Neural cell (in vitro differentiated cells): ENCODE data around the gene ACP7. TPM values are rescaled to one million over a fixed set of nuclear protein-coding genes. Genes with fewer than 3 reads are reported as not detected.

Experiments
- H2AFZ ChIP-seq: fragments of 200-600, 300-800 bp; sonication (generic), shearing (Covaris generic); 2 replicates; pipeline ENCODE4 v1.6.0; 2014; ENCODE audit warnings: low read depth, mild to moderate bottlenecking, antibody characterized with exemption, low read length, moderate library complexity
- H3F3A ChIP-seq: fragments of 200-600 bp; shearing (Covaris generic); 2 replicates; pipeline ENCODE4 v1.6.1; 2016; ENCODE audit warnings: mild to moderate bottlenecking, moderate library complexity, mixed read lengths, antibody characterized with exemption, low read length; ENCODE audit not compliant: insufficient read depth, poor library complexity, severe bottlenecking
- H3K27ac ChIP-seq: fragments of 200-600, 300-800 bp; sonication (generic), shearing (Covaris generic); 2 replicates; pipeline ENCODE4 v1.5.1; 2014; ENCODE audit warnings: mild to moderate bottlenecking, low read length, moderate library complexity
- H3K27me3 ChIP-seq: fragments of 300-800, 200-600 bp; sonication (generic), shearing (Covaris generic); 2 replicates; pipeline ENCODE4 v1.6.0; 2014; ENCODE audit warnings: mild to moderate bottlenecking, low read depth, low read length, moderate library complexity; ENCODE audit not compliant: insufficient read depth
- H3K36me3 ChIP-seq: fragments of 300-800, 200-600 bp; sonication (generic), shearing (Covaris generic); 2 replicates; pipeline ENCODE4 v1.5.1; 2014; ENCODE audit warnings: mild to moderate bottlenecking, antibody characterized with exemption, low read length, moderate library complexity; ENCODE audit not compliant: insufficient read depth
- H3K4me2 ChIP-seq: fragments of 300-800, 200-600 bp; sonication (generic), shearing (Covaris generic); 2 replicates; pipeline ENCODE4 v1.6.0; 2014; ENCODE audit warnings: mild to moderate bottlenecking, low read length
- H3K4me3 ChIP-seq: fragments of 300-800, 200-600 bp; sonication (generic), shearing (Covaris generic); 2 replicates; pipeline ENCODE4 v1.5.1; 2014; ENCODE audit warnings: mild to moderate bottlenecking, low read length, moderate library complexity
- H3K79me2 ChIP-seq: fragments of 200-600 bp; shearing (Covaris generic); replicated peaks from 2 replicates; pipeline ENCODE4 v1.6.0; 2014; ENCODE audit warnings: mild to moderate bottlenecking, low read length, moderate library complexity; ENCODE audit not compliant: insufficient read depth
- H3K9ac ChIP-seq: fragments of 300-800, 200-600 bp; sonication (generic), shearing (Covaris generic); 2 replicates; pipeline ENCODE4 v1.6.1; 2016; ENCODE audit warnings: mild to moderate bottlenecking, low read length, mixed read lengths
- H3K9me2 ChIP-seq: fragments of 200-600 bp; shearing (Covaris generic); 2 replicates; pipeline ENCODE4 v1.6.1; 2016; ENCODE audit warnings: mild to moderate bottlenecking, low read length, mixed read lengths; ENCODE audit not compliant: insufficient read depth
- H3K9me3 ChIP-seq: fragments of 200-600, 300-800 bp; sonication (generic), shearing (Covaris generic); 2 replicates; pipeline ENCODE4 v1.6.1; 2016; ENCODE audit warnings: mild to moderate bottlenecking, mixed run types, low read length, moderate library complexity, mixed read lengths
- H4K20me1 ChIP-seq: fragments of 200-600 bp; shearing (Covaris generic); 2 replicates; pipeline ENCODE4 v1.6.1; 2016; ENCODE audit warnings: mild to moderate bottlenecking, mixed run types; ENCODE audit not compliant: insufficient read depth
- EP300 ChIP-seq: fragments of 450-650 bp; conservative IDR thresholded peaks from 2 replicates; pipeline ENCODE4 v1.6.1; 2014; ENCODE audit warnings: antibody characterized with exemption, mild to moderate bottlenecking, moderate library complexity; ENCODE audit not compliant: poor library complexity, severe bottlenecking
- EZH2 ChIP-seq: fragments of 200-600, 300-800 bp; shearing (Covaris generic), sonication (generic); IDR thresholded peaks from 2 replicates; pipeline ENCODE4 v1.6.1; 2014; ENCODE audit warnings: antibody characterized with exemption, low read length, borderline replicate concordance, mild to moderate bottlenecking; ENCODE audit not compliant: insufficient read depth, poor library complexity, severe bottlenecking
- MXI1 ChIP-seq: fragments of 450-650 bp; conservative IDR thresholded peaks from 2 replicates; pipeline ENCODE4 v1.6.1; 2014; ENCODE audit warnings: antibody characterized with exemption, mild to moderate bottlenecking; ENCODE audit not compliant: poor library complexity, severe bottlenecking
- POLR2AphosphoS5 ChIP-seq: IDR thresholded peaks from 2 replicates; pipeline ENCODE4 v1.6.1; 2012
- RAD21 ChIP-seq: fragments of 450-650 bp; conservative IDR thresholded peaks from 2 replicates; pipeline ENCODE4 v1.6.1; 2014; ENCODE audit warnings: antibody characterized with exemption, mild to moderate bottlenecking, moderate library complexity
- SMC3 ChIP-seq: fragments of 450-650 bp; conservative IDR thresholded peaks from 2 replicates; pipeline ENCODE4 v1.6.1; 2014; ENCODE audit warnings: antibody characterized with exemption, mild to moderate bottlenecking, moderate library complexity; ENCODE audit not compliant: poor library complexity
- TAF1 ChIP-seq: IDR thresholded peaks from 2 replicates; pipeline ENCODE4 v1.6.1; 2012; ENCODE audit warnings: low read depth
- polyA plus RNA-seq: library from polyadenylated mRNA; depleted of rRNA; stranded (reverse); fragments of >200 nt; gene quantifications from 2 replicates; pipeline ENCODE4 v1.2.3, GENCODE V29; 2014
- TF ChIP-seq, protein P1 (sequence below): fragments of 450-650 bp; IDR thresholded peaks from 2 replicates; pipeline ENCODE4 v1.5.1; 2014; ENCODE audit warnings: antibody characterized with exemption, mild to moderate bottlenecking, moderate library complexity; ENCODE audit not compliant: poor library complexity, severe bottlenecking
- TF ChIP-seq, protein P2 (sequence below): IDR thresholded peaks from 2 replicates; pipeline ENCODE4 v1.6.1; 2012; ENCODE audit warnings: borderline replicate concordance

Gene ACP7
- polyA plus RNA-seq, 1 donor from 2014 or later, result not detected

DNA sequence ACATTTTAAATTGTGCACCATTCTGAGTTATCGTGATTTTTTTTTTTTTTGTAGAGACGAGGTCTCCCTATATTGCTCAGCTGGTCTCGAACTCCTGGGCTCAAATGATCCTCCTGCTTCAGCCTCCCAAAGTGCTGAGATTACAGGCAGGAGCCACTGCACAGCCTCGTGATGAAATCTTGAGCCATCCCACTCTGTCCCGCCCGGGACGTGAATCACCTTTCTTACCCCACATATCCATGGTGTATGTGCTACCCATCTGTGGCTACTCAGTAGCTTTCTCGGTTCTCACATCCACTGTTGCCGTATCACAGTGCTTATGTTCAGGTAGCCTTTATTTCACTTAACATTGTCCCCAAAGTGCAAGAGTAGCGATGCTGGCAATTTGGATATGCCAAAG lies 67.9 kb downstream of the ACP7 start:
- no peak overlapping the region for H2AFZ ChIP-seq
- peaks cover 5% of the 10 kb centered on the region for H3K79me2 ChIP-seq
- no peak overlapping the region for H3K4me2 ChIP-seq
- no peak for TF ChIP-seq SMC3
- TF ChIP-seq, protein P1, sequence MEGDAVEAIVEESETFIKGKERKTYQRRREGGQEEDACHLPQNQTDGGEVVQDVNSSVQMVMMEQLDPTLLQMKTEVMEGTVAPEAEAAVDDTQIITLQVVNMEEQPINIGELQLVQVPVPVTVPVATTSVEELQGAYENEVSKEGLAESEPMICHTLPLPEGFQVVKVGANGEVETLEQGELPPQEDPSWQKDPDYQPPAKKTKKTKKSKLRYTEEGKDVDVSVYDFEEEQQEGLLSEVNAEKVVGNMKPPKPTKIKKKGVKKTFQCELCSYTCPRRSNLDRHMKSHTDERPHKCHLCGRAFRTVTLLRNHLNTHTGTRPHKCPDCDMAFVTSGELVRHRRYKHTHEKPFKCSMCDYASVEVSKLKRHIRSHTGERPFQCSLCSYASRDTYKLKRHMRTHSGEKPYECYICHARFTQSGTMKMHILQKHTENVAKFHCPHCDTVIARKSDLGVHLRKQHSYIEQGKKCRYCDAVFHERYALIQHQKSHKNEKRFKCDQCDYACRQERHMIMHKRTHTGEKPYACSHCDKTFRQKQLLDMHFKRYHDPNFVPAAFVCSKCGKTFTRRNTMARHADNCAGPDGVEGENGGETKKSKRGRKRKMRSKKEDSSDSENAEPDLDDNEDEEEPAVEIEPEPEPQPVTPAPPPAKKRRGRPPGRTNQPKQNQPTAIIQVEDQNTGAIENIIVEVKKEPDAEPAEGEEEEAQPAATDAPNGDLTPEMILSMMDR, result no peak
- no peak for TF ChIP-seq RAD21
- TF ChIP-seq POLR2AphosphoS5, result no peak
- no peak for TF ChIP-seq EZH2
- no peak for TF ChIP-seq TAF1
- TF ChIP-seq, protein P2, sequence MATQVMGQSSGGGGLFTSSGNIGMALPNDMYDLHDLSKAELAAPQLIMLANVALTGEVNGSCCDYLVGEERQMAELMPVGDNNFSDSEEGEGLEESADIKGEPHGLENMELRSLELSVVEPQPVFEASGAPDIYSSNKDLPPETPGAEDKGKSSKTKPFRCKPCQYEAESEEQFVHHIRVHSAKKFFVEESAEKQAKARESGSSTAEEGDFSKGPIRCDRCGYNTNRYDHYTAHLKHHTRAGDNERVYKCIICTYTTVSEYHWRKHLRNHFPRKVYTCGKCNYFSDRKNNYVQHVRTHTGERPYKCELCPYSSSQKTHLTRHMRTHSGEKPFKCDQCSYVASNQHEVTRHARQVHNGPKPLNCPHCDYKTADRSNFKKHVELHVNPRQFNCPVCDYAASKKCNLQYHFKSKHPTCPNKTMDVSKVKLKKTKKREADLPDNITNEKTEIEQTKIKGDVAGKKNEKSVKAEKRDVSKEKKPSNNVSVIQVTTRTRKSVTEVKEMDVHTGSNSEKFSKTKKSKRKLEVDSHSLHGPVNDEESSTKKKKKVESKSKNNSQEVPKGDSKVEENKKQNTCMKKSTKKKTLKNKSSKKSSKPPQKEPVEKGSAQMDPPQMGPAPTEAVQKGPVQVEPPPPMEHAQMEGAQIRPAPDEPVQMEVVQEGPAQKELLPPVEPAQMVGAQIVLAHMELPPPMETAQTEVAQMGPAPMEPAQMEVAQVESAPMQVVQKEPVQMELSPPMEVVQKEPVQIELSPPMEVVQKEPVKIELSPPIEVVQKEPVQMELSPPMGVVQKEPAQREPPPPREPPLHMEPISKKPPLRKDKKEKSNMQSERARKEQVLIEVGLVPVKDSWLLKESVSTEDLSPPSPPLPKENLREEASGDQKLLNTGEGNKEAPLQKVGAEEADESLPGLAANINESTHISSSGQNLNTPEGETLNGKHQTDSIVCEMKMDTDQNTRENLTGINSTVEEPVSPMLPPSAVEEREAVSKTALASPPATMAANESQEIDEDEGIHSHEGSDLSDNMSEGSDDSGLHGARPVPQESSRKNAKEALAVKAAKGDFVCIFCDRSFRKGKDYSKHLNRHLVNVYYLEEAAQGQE, result no peak
- TF ChIP-seq MXI1, result no peak
- no peak for TF ChIP-seq EP300
- no peaks in the 10 kb centered on the region for H3K9me3 ChIP-seq
- H3K4me3 ChIP-seq, result no peak overlapping the region
- H3K9me2 ChIP-seq, result no peaks in the 10 kb centered on the region
- H3F3A ChIP-seq, result no peaks in the 10 kb centered on the region
- no peaks in the 10 kb centered on the region for H4K20me1 ChIP-seq
- no peak overlapping the region for H3K27ac ChIP-seq
- H3K27me3 ChIP-seq, result no peaks in the 10 kb centered on the region
- no peak overlapping the region for H3K9ac ChIP-seq
- H3K36me3 ChIP-seq, result no peaks in the 10 kb centered on the region

DNA sequence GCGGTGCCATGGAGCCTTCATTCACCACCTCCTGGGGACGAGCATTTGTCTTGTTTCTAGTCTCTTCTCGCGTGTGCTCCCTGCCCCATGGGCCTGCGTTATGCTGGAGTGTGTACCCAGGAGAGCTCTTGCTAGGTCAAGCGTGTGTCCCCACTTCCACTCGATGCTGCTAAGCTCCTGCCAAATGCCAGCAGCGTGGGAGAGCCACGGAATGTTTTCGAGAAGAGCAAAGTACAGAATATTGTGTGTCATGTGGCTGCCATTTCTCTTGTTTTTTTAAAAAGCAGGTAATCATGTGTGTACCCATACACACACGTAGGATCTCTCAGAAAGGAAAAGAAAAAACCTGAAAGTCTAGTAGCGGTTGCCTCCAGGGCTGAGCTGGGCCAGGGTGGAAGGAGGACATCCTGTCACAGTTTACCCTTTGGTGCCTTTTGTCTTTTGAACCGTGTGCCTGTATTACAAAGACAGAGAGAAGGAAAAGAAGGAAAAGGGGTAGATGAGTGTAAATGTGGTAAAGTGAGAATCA lies 70.0 kb downstream of the ACP7 start:
- Histone ChIP-seq H3K27me3 (no peaks in the 10 kb centered on the region), H3K4me2 (no peak overlapping the region), H2AFZ (no peak overlapping the region), H3K9me3 (no peaks in the 10 kb centered on the region), H3K36me3 (no peaks in the 10 kb centered on the region), H4K20me1 (no peaks in the 10 kb centered on the region), H3K79me2 (no peaks in the 10 kb centered on the region), H3K27ac (no peak overlapping the region), H3K9me2 (no peaks in the 10 kb centered on the region), H3K4me3 (no peak overlapping the region), H3F3A (no peaks in the 10 kb centered on the region), H3K9ac (no peak overlapping the region)
- TF ChIP-seq EP300 (no peak), EZH2 (no peak), MXI1 (no peak), SMC3 (no peak), POLR2AphosphoS5 (no peak), TAF1 (no peak), RAD21 (no peak)
- TF ChIP-seq, protein P2, result no peak
- TF ChIP-seq, protein P1, result no peak
